Tibial nerve (tissue), 4 donors: ENCODE results near the gene TEX50.

Source experiments
- EP300 ChIP-seq, 2 donors: sonication (generic); formaldehyde crosslinking; IDR thresholded peaks; one replicate each; pipeline ENCODE4 v1.6.1; 2017; ENCODE audit warnings: antibody characterized with exemption in 2 of 2, mild to moderate bottlenecking in 1 of 2
- POLR2A ChIP-seq, 2 donors: fragments of 450-650 bp; IDR thresholded peaks; one replicate each; pipeline ENCODE4 v1.6.1; 2017; ENCODE audit warnings: antibody characterized with exemption in 2 of 2, mild to moderate bottlenecking in 2 of 2, moderate library complexity in 2 of 2
- TF ChIP-seq, protein P1 (sequence below), 5 experiments: fragments of 200-600 bp in 3 of 5; fragments of 450-650 bp in 2 of 5; sonication (generic) in 3 of 5; IDR thresholded peaks; one replicate each; pipeline ENCODE4 v1.5.1; 2016 to 2019; ENCODE audit warnings: antibody characterized with exemption in 5 of 5, mild to moderate bottlenecking in 3 of 5, moderate library complexity in 2 of 5

DNA sequence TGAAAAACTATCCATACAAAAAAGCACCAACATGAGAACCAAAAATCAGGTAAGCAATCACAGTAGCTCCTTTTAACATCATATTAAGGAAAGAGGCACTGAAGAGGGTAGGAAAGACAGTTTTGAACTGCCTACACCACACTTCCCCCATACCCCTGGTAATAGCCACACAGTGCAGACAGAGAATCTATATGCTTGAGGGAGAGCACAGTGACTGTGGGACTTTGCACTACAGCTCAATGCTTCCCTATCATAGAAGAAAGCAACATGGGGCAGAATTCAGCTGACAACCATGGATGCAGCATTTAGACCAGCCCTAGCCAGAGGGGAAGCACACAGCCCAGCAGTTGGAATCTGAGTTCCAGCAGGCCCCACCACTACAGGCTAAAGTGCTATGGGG is 7.9 kb upstream of the TEX50 start:
- TF ChIP-seq, protein P1, sequence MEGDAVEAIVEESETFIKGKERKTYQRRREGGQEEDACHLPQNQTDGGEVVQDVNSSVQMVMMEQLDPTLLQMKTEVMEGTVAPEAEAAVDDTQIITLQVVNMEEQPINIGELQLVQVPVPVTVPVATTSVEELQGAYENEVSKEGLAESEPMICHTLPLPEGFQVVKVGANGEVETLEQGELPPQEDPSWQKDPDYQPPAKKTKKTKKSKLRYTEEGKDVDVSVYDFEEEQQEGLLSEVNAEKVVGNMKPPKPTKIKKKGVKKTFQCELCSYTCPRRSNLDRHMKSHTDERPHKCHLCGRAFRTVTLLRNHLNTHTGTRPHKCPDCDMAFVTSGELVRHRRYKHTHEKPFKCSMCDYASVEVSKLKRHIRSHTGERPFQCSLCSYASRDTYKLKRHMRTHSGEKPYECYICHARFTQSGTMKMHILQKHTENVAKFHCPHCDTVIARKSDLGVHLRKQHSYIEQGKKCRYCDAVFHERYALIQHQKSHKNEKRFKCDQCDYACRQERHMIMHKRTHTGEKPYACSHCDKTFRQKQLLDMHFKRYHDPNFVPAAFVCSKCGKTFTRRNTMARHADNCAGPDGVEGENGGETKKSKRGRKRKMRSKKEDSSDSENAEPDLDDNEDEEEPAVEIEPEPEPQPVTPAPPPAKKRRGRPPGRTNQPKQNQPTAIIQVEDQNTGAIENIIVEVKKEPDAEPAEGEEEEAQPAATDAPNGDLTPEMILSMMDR (IDR thresholded peaks at IDR 0.05): no peak
- TF ChIP-seq EP300 (IDR thresholded peaks at IDR 0.05) (no peak), POLR2A (IDR thresholded peaks at IDR 0.05) (no peak)
